NT2/D1 (cell line): ENCODE results near the gene C9orf50.
A peak's percentile ranks its signal among the peaks of the same experiment; 100 is the strongest.
"Not testable (repeated sequence)": the region's sequence is repeated elsewhere in the genome, so short reads cannot be mapped to it uniquely, and the experiment has no call there.

Source experiments
- DNase-seq: peaks from one replicate; pipeline ENCODE4 v3.0.0-alpha.2; 2011; ENCODE audit warnings: low read depth, low spot score
- H3K27me3 ChIP-seq: 2 replicates; pipeline ENCODE4 v1.6.0; 2011; ENCODE audit warnings: mild to moderate bottlenecking; ENCODE audit not compliant: insufficient read length, insufficient read depth
- H3K36me3 ChIP-seq: 2 replicates; pipeline ENCODE4 v1.6.1; 2011; ENCODE audit warnings: mild to moderate bottlenecking, low read length, mixed read lengths; ENCODE audit not compliant: insufficient read depth, insufficient read length
- H3K4me1 ChIP-seq: 2 replicates; pipeline ENCODE4 v1.5.1; 2011; ENCODE audit not compliant: insufficient read depth, insufficient read length
- H3K4me3 ChIP-seq: 2 replicates; pipeline ENCODE4 v1.5.1; 2011; ENCODE audit warnings: low read depth; ENCODE audit not compliant: insufficient read length
- H3K9ac ChIP-seq: 2 replicates; pipeline ENCODE4 v1.6.0; 2011; ENCODE audit warnings: low read depth; ENCODE audit not compliant: insufficient read length
- H3K9me3 ChIP-seq: 2 replicates; pipeline ENCODE4 v1.5.1; 2011; ENCODE audit warnings: mild to moderate bottlenecking, low read length; ENCODE audit not compliant: insufficient read depth
- SUZ12 ChIP-seq: IDR thresholded peaks from 2 replicates; pipeline ENCODE4 v1.6.1; 2011; ENCODE audit not compliant: insufficient read length, insufficient read depth; ENCODE audit errors: extremely low read depth
- YY1 ChIP-seq: IDR thresholded peaks from 2 replicates; pipeline ENCODE4 v1.6.1; 2011; ENCODE audit not compliant: insufficient read length, insufficient read depth
- ZNF274 ChIP-seq: IDR thresholded peaks from 2 replicates; pipeline ENCODE4 v1.6.1; 2011; ENCODE audit warnings: mild to moderate bottlenecking, low read depth, low read length

Gene C9orf50

DNA sequence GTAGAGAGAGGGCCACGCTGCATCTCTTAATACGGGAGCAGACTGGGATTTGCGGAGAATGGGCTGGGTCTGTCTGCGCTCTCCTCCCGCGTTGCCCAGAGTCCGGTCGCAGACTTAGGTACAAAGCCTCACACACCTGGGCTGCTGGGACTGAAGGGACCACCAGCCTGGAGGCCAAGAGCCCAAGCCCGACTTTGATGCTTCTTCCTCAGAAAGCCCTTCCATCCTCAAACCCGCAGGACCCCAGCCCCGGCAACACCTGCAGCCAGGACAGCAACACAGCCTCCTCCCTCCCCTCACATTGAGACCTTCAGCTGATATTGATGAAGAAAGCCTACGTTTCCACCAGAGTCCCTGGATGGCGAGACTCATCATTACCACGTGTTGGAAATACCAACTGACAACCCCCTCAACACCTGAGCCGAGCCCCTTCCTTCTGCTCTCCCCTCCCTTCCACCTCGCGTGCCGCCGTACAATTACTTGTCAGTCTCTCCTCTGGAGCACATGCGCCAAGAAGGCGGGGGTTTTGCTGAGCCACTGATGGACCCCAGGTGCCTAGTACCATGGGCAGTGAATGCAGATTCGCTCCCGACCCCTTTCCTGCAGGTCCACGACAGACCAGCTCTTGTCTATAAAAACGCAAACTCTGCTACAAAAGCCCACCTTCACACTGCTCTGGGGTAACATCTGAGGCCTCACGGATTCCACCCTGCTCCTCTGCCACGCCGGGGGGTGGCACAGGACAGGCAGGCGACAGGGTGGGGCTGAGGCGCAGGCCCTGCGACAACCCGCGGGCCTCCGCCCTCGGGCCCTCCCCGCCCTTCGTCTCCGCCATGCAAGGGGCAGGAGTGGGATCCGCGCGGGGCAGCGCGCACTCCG, 20.2 kb upstream of the C9orf50 start:
- TF ChIP-seq ZNF274: no peak
- TF ChIP-seq YY1: no peak
- no peak for TF ChIP-seq SUZ12
- Histone ChIP-seq H3K27me3 (no peaks in the 10 kb centered on the region), H3K9me3 (no peaks in the 10 kb centered on the region), H3K4me1 (peaks cover 14% of the 10 kb centered on the region), H3K9ac (peak overlapping the region; percentile 96), H3K36me3 (peaks cover 44% of the 10 kb centered on the region), H3K4me3 (peak overlapping the region; percentile 98)
- DNase-seq: no peak

DNA sequence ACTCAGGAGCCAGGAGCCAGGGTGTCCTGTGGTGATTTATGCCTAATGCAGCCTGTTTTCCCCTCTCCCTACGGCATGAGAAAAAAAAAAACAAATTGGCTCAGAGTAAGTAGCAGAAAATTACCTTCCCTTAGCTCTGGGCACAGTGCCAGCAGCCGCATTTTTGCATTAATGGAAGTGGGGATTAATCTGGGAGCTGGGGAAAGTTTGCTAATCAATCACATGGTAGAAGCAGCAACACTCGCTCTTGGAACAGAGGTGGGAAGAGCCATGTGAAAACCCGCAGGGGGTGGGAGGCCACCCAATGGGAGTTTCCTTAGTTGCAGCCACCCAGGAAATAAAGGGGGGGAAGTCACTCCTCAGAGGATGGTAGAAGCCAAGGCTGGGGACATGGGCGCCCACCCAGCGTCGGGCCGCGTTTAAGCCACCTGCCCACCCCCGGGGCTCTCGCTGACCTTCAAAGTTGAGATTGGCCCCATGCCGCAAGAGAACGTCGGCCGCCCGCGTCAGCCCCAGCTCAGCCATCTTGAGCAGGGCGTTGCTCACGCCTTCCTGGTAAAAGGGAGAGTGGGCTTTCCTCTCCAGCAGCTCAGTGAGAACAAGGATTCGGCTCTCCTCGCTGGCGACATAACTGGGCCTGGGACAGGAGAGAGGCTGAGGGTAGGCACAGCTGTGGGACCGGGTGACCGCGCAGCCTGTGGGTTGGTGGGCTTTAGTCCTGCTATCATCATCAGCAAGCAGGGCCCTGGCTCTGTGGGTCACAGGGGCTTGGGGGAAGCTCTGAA, 19.4 kb upstream of the C9orf50 start:
- TF ChIP-seq ZNF274 (no peak), YY1 (no peak), SUZ12 (no peak)
- Histone ChIP-seq H3K27me3 (no peaks in the 10 kb centered on the region), H3K36me3 (peaks cover 50% of the 10 kb centered on the region), H3K9ac (peak overlapping the region; percentile 96), H3K9me3 (no peaks in the 10 kb centered on the region), H3K4me3 (no peak overlapping the region), H3K4me1 (peaks cover 14% of the 10 kb centered on the region)
- no peak for DNase-seq

GRCh38 chr9:129639756-129640085, 18.8 kb upstream of the C9orf50 start:
- Histone ChIP-seq H3K9me3 (no peaks in the 10 kb centered on the region), H3K36me3 (peaks cover 55% of the 10 kb centered on the region), H3K27me3 (no peaks in the 10 kb centered on the region), H3K4me3 (no peak overlapping the region), H3K4me1 (peaks cover 11% of the 10 kb centered on the region), H3K9ac (peak overlapping the region; percentile 36)
- no peak for DNase-seq
- TF ChIP-seq SUZ12: no peak
- TF ChIP-seq ZNF274: no peak
- no peak for TF ChIP-seq YY1

DNA sequence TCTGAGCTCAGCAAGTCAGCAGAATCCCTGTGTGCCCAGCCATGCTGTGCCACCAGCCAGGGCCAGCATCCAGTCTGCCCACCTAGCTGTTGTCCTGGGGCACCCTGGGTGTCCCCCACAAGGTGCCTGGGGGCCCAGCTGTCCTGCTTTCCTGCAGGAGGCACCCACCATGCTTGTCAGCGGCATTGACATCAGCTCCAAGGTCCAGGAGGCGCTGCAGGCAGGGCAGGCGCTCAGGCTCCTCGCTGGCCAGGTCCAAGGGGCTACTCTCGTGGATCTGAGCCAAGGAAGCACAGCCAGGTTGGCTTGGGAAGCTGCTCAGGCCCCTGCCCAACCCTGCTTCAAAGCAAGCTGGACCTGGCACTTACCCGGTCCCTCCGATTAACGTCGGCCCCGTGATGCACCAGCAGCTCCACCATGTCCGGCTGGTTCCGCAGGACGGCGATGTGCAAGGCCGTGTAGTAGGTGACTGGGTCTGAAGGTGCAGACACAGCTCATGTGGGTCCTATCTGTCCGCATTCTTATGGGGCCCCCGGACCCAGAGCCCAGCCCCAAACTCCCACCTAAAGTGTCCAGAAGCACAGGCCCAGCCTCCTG, 18.2 kb upstream of the C9orf50 start:
- H3K36me3 ChIP-seq: peaks cover 59% of the 10 kb centered on the region
- DNase-seq: no peak
- no peaks in the 10 kb centered on the region for H3K9me3 ChIP-seq
- no peak overlapping the region for H3K4me3 ChIP-seq
- peaks cover 11% of the 10 kb centered on the region for H3K4me1 ChIP-seq
- no peak overlapping the region for H3K9ac ChIP-seq
- no peaks in the 10 kb centered on the region for H3K27me3 ChIP-seq
- TF ChIP-seq ZNF274 (no peak), SUZ12 (no peak), YY1 (no peak)

DNA sequence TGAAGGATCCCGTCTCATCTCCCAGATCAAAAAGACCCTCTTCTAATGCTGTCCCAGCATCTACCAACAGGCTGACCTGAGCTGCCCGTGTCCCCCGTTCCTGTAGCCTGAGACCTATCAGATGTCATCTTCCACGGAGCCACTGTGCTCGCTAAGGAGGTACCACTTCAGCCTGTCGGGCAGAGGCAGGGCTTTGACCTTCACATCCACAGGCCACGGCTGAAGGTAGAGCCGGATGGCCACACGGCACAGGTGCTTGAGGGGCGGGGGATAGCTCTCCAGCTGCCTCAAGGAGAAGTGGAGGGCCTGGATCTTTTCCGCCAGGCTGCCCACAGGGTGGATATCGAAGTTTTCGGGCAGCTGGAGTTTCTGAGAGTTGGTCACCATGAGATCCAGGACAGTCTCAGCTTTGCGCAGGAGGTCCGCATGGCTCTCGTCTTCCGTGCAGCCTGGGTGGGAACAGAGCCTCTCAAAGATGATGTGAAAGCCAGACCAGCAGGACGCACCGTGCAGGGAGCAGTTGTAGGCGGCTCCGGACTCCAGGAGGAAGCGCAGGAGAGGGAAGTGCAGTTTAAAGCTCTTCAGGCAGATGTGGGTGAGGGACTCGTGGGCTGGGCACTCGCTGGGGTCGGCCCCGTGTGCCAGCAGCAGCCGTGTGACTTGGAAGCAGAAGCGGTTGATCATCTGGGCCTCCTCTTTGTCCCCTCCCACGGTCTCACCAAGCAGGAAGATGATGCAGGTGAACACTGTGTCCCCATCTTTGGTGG, 17.0 kb upstream of the C9orf50 start:
- peaks cover 11% of the 10 kb centered on the region for H3K4me1 ChIP-seq
- H3K36me3 ChIP-seq: peaks cover 72% of the 10 kb centered on the region
- no peak for DNase-seq
- no peaks in the 10 kb centered on the region for H3K27me3 ChIP-seq
- TF ChIP-seq SUZ12 (no peak), YY1 (no peak), ZNF274 (no peak)
- no peak overlapping the region for H3K4me3 ChIP-seq
- no peak overlapping the region for H3K9ac ChIP-seq
- H3K9me3 ChIP-seq: no peaks in the 10 kb centered on the region

- Histone ChIP-seq H3K4me3 (no peak overlapping the region), H3K36me3 (peaks cover 80% of the 10 kb centered on the region), H3K4me1 (peaks cover 9% of the 10 kb centered on the region), H3K9ac (no peak overlapping the region), H3K27me3 (no peaks in the 10 kb centered on the region), H3K9me3 (no peaks in the 10 kb centered on the region)
- TF ChIP-seq YY1 (no peak), ZNF274 (no peak), SUZ12 (no peak)
- no peak for DNase-seq
These were observed 16.2 kb upstream of the C9orf50 start for GRCh38 chr9:129637102-129637501.

DNA sequence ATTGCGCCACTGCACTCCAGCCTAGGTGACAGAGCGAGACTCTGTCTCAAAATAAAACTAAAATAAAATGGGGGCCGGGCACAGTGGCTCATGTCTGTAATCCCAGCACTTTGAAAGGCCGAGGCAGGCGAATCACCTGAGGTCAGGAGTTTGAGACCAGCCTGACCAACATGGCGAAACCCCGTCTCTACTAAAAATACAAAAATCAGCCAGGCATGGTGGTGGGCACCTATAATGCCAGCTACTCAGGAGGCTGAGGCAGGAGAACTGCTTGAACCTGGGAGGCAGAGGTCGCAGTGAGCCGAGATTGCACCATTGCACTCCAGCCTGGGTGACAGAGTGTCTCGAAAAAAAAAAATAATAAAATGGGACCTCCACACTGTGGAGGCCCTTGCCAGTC, 15.4 kb upstream of the C9orf50 start:
- H3K9ac ChIP-seq, DNase-seq, H3K9me3 ChIP-seq, H3K4me3 ChIP-seq, H3K27me3 ChIP-seq: not testable (repeated sequence)
- Histone ChIP-seq H3K36me3 (peaks cover 87% of the 10 kb centered on the region), H3K4me1 (peaks cover 13% of the 10 kb centered on the region)
